Measurements from ENCODE around the gene CHD3. TPM values are rescaled to one million over a fixed set of nuclear protein-coding genes. Genes with fewer than 3 reads are reported as not detected.

Gene CHD3
- total RNA-seq, 1 donor from 2014 or later: 30.3 TPM

- TF ChIP-seq, protein P1, sequence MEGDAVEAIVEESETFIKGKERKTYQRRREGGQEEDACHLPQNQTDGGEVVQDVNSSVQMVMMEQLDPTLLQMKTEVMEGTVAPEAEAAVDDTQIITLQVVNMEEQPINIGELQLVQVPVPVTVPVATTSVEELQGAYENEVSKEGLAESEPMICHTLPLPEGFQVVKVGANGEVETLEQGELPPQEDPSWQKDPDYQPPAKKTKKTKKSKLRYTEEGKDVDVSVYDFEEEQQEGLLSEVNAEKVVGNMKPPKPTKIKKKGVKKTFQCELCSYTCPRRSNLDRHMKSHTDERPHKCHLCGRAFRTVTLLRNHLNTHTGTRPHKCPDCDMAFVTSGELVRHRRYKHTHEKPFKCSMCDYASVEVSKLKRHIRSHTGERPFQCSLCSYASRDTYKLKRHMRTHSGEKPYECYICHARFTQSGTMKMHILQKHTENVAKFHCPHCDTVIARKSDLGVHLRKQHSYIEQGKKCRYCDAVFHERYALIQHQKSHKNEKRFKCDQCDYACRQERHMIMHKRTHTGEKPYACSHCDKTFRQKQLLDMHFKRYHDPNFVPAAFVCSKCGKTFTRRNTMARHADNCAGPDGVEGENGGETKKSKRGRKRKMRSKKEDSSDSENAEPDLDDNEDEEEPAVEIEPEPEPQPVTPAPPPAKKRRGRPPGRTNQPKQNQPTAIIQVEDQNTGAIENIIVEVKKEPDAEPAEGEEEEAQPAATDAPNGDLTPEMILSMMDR (conservative IDR thresholded peaks at IDR 0.05; ENCODE audit: low read depth, low read length): no peak
- H3K4me3 ChIP-seq (ENCODE audit: low read depth, low read length): peak overlapping the region; percentile 70
- DNase-seq (ENCODE audit: low read depth): no peak
Observed at GRCh38 chr17:7841915-7842379, 46.6 kb upstream of the CHD3 start.

DNA sequence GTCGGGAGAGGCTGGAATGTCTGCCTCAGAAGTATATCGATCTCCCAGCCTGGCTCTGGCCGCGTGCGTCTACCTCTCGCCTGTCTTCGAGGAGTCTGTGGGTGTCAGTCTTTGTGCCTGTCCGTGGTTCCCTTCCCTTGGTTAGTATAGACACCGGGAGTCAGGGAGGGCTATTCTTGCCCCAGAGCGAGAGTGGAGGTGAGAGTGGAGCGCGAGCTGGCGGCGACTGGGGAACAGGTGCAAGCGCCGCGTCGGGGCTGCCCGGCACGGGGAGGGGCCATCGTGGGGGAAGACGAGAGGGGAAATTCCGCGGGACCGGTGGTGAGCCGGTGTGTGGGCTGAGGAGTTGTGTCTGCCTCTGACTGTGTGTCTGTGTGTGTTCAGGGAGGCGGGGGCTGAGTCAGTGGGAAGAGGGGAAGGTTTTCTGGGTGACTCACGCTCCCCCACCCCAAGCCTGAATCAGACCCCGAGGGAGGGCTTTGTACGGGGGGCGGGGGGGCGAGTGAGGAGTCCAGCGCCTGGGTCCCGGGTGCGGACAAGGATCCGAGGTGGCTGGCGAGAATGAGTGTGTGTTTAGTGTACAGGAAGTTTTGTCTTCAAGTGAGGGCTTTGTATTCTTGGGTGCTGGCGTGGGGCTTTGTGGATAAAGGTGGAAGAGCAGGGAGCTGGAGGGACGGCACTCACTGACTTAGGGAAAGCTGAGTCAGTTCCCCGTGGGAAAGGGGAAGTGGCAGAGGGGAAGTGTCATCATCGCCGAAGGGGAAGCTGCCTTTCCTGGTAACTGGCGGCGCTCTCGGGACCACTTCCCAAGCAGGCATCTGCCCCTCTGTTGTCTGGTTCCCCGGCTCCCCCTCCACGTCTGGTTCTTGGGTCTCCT, 46.0 kb upstream of the CHD3 start:
- TF ChIP-seq, protein P1 (conservative IDR thresholded peaks at IDR 0.05; ENCODE audit: low read depth, low read length): no peak
- H3K4me3 ChIP-seq (ENCODE audit: low read depth, low read length): peak overlapping the region; percentile 70
- no peak for DNase-seq (ENCODE audit: low read depth)

- TF ChIP-seq, protein P1 (conservative IDR thresholded peaks at IDR 0.05; ENCODE audit: low read depth, low read length): no peak
- no peak for DNase-seq (ENCODE audit: low read depth)
- H3K4me3 ChIP-seq (ENCODE audit: low read depth, low read length): peak overlapping the region; percentile 70
Observed at GRCh38 chr17:7843257-7843535, 45.4 kb upstream of the CHD3 start.

DNA sequence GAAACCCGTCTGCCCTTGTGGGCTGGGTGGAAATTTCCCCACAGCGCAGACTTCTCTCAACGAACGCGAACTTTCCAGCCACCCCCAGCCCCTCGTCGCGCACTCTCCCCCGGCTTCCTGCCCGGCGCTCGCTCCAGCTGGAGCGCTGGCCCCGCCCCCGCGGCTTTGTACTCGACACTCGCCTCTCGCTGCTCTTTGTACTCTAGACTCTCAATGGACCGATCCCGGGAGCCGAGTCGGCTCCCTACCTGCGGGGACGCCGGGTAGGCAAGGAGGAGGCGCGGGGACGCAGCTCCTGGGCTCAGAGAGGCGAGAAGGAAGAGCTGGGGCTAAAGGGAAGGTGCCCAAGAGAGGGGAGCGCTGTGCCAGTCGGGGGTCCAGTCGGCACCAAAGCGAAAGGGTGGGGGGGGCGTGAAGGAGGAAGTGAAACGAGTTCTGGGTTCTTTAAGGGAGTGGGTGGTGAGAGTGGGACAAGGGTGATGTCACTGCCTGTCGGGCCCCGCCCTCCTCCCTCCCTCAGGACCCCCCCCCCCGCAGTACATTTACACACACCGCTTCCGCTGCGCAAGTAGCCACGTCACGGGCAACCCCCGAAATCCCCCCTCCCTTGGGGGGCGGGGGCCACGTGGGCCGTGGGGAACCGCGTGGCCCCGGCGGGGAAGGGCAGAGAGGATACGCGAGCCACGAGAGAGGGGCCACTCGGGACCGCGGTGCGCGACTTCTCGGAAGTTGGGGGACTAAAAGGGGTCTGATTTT, 44.9 kb upstream of the CHD3 start:
- TF ChIP-seq, protein P1 (conservative IDR thresholded peaks at IDR 0.05; ENCODE audit: low read depth, low read length): no peak
- DNase-seq (ENCODE audit: low read depth): no peak
- H3K4me3 ChIP-seq (ENCODE audit: low read depth, low read length): peak overlapping the region; percentile 70

GRCh38 chr17:7844292-7845154, 44.1 kb upstream of the CHD3 start:
- H3K4me3 ChIP-seq (ENCODE audit: low read depth, low read length): peak overlapping the region; percentile 70
- DNase-seq (ENCODE audit: low read depth): no peak
- TF ChIP-seq, protein P1 (conservative IDR thresholded peaks at IDR 0.05; ENCODE audit: low read depth, low read length): no peak

- peak overlapping the region; percentile 70 for H3K4me3 ChIP-seq (ENCODE audit: low read depth, low read length)
- DNase-seq (ENCODE audit: low read depth): no peak
- TF ChIP-seq, protein P1 (conservative IDR thresholded peaks at IDR 0.05; ENCODE audit: low read depth, low read length): no peak
Observed at GRCh38 chr17:7845359-7846062, 43.1 kb upstream of the CHD3 start.

Data from epithelial cell of proximal tubule (primary cell).